Endothelial cell of umbilical vein (primary cell): ENCODE measurements around the gene CHRM4.

ENCODE experiments used
- EZH2 ChIP-seq: IDR thresholded peaks from 2 replicates; pipeline ENCODE4 v1.6.1; 2012; ENCODE audit warnings: borderline replicate concordance, low read depth, mild to moderate bottlenecking, moderate library complexity, low read length, inconsistent platforms; ENCODE audit not compliant: severe bottlenecking
- FOS ChIP-seq: IDR thresholded peaks from 2 replicates; pipeline ENCODE4 v1.6.1; 2011; ENCODE audit warnings: mild to moderate bottlenecking, low read length, moderate library complexity, borderline replicate concordance; ENCODE audit not compliant: insufficient read depth
- GATA2 ChIP-seq: IDR thresholded peaks from 2 replicates; pipeline ENCODE4 v1.7.0; 2011; ENCODE audit warnings: low read depth, mild to moderate bottlenecking, moderate library complexity, mixed read lengths, low read length; ENCODE audit not compliant: insufficient read length, insufficient read depth
- POLR2A ChIP-seq: IDR thresholded peaks from 2 replicates; pipeline ENCODE4 v1.6.1; 2012; ENCODE audit warnings: low read depth, mild to moderate bottlenecking, control low read depth, low read length
- POLR2AphosphoS5 ChIP-seq: IDR thresholded peaks from 2 replicates; pipeline ENCODE4 v1.6.1; 2012; ENCODE audit warnings: low read depth, mild to moderate bottlenecking, control low read depth, low read length, moderate library complexity; ENCODE audit not compliant: insufficient read depth
- TF ChIP-seq, protein P1 (sequence below), 2 donors: IDR thresholded peaks; 1 replicate in 1 of 2; 2 replicates in 1 of 2; pipeline ENCODE4 v1.5.1; 2011; ENCODE audit warnings: low read length in 2 of 2, mild to moderate bottlenecking in 2 of 2, moderate library complexity in 2 of 2, control low read depth in 1 of 2, inconsistent platforms in 1 of 2, low read depth in 1 of 2; ENCODE audit not compliant: insufficient read depth in 1 of 2; ENCODE audit errors: extremely low read depth in 1 of 2
- TF ChIP-seq, protein P2 (sequence below): IDR thresholded peaks from 2 replicates; pipeline ENCODE4 v1.6.1; 2011; ENCODE audit not compliant: insufficient read depth, insufficient read length

DNA sequence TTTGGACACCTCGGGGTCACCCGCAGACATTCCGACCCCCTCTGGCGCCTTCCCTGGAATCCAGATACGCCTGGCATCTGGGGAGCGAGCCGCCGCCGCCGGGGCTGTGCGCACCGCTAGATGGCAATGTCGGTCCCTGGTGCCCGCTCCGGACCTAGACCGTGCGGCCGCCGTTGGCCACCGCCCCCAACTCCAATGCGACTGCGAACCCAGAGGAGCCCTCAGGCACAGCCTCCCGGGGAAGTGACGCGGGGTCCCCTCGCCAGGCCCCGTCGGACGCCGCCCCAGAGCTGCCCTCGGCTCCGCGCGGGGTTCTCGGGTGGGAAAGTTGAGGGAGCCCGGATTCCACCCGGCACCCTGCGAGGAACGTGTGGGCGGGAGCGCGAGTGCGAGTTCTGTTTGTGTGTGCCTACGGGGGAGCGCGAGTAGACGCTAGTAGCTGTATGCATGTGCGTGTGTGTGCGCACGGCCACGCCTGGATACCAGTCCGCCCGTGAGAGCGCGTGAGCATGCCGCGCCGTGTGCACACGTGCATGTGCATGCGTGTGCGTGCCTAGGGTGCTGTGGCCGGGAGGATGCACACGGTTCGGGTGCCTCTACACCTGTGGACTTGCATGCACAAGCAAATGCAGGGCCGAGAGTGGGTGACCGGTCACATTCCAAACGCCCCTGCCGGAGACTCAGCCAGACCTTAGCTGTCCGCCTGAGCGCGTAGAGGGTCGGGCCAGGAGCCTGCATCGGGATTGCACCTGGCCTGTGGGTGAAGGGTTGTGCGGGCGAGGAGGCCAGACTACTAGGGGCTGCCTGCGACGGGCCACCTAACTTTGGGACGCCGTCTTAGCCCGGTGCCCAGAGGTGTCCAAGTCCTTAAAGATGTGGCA lies 1.9 kb downstream of the CHRM4 start:
- TF ChIP-seq POLR2A (no peak), POLR2AphosphoS5 (peak; percentile 31), GATA2 (no peak), EZH2 (no peak), FOS (no peak)
- TF ChIP-seq, protein P1, sequence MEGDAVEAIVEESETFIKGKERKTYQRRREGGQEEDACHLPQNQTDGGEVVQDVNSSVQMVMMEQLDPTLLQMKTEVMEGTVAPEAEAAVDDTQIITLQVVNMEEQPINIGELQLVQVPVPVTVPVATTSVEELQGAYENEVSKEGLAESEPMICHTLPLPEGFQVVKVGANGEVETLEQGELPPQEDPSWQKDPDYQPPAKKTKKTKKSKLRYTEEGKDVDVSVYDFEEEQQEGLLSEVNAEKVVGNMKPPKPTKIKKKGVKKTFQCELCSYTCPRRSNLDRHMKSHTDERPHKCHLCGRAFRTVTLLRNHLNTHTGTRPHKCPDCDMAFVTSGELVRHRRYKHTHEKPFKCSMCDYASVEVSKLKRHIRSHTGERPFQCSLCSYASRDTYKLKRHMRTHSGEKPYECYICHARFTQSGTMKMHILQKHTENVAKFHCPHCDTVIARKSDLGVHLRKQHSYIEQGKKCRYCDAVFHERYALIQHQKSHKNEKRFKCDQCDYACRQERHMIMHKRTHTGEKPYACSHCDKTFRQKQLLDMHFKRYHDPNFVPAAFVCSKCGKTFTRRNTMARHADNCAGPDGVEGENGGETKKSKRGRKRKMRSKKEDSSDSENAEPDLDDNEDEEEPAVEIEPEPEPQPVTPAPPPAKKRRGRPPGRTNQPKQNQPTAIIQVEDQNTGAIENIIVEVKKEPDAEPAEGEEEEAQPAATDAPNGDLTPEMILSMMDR (IDR thresholded peaks at IDR 0.05; ENCODE audit: extremely low read depth in 1 of 2, insufficient read depth in 1 of 2, low read depth in 1 of 2, low read length in 2 of 2) = peak; percentile 95
- TF ChIP-seq, protein P2, sequence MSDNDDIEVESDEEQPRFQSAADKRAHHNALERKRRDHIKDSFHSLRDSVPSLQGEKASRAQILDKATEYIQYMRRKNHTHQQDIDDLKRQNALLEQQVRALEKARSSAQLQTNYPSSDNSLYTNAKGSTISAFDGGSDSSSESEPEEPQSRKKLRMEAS = peak; percentile 9
